ENCODE measurements around the gene CIAO2A.

- TF ChIP-seq RAD21 (IDR thresholded peaks at IDR 0.05) (no peak), CTCF (IDR thresholded peaks at IDR 0.05; ENCODE audit: low read depth, low read length, missing input control) (no peak), ZBTB33 (IDR thresholded peaks at IDR 0.05) (no peak), REST (IDR thresholded peaks at IDR 0.05) (no peak), GABPA (IDR thresholded peaks at IDR 0.05 in 1 of 2, conservative IDR thresholded peaks at IDR 0.05 in 1 of 2) (no peak), FOXA1 (IDR thresholded peaks at IDR 0.05) (no peak), JUND (IDR thresholded peaks at IDR 0.05) (no peak), HNF4G (IDR thresholded peaks at IDR 0.05) (no peak), EGR1 (IDR thresholded peaks at IDR 0.05; ENCODE audit: low read depth in 2 of 2) (no peak), TAF1 (conservative IDR thresholded peaks at IDR 0.05) (no peak), MAX (IDR thresholded peaks at IDR 0.05) (no peak), NR2F2 (IDR thresholded peaks at IDR 0.05) (no peak)
These were observed 10.9 kb downstream of the CIAO2A start for GRCh38 chr15:64082757-64083156.

All from liver (tissue), 3 donors.